ENCODE data around the gene DLEU7. TPM values are rescaled to one million over a fixed set of nuclear protein-coding genes. Genes with fewer than 3 reads are reported as not detected.
A peak's percentile ranks its signal among the peaks of the same experiment; 100 is the strongest.

Gene DLEU7
- total and polyA plus RNA-seq, 7 experiments from 2014 or later = 0.13 to 1.2 TPM; not detected in 5

GRCh38 chr13:50845211-50845610 lies 1.7 kb upstream of the DLEU7 start:
- Mint-ChIP-seq H3K27ac (no peak overlapping the region), H3K4me1 (peaks cover 5 to 21% (median 15%) of the 10 kb centered on the region in 7 donors), H3K36me3 (peaks cover 0 to 6% (median 0%) of the 10 kb centered on the region in 5 donors), H3K4me3 (no peak overlapping the region), H3K27me3 (peaks cover 17 to 28% (median 19%) of the 10 kb centered on the region in 5 donors), H3K9me3 (peaks cover 0 to 2% (median 0%) of the 10 kb centered on the region in 11 donors)
- H3K36me3 ChIP-seq (ENCODE audit: control insufficient read depth in 2 of 3, insufficient read depth in 3 of 3, low read length in 3 of 3) = no peaks in the 10 kb centered on the region
- intact Hi-C loops (cut with micrococcal nuclease) = loop anchor here in 1 of 2 donors (5.0 kb wide), 1 partner anchor 67 kb away; no protein-coding TSS in a partner anchor
- H3K4me1 ChIP-seq (ENCODE audit: control insufficient read depth in 2 of 2, insufficient read depth in 2 of 2, low read length in 2 of 2) = peaks cover 0 to 5% of the 10 kb centered on the region in 2 donors
- ChIA-PET CTCF (no interaction called here), POLR2A (no interaction called here)
- DNase-seq = no peak
- no peak overlapping the region for H3K4me3 ChIP-seq (ENCODE audit: low read length)
- no peak overlapping the region for H3K27ac ChIP-seq (ENCODE audit: low read depth, low read length)
- H3K9me3 ChIP-seq (ENCODE audit: control insufficient read depth in 2 of 3, low read length in 3 of 3) = no peaks in the 10 kb centered on the region
- no peak for ATAC-seq
- H3K27me3 ChIP-seq (ENCODE audit: control insufficient read depth in 2 of 2, insufficient read depth in 2 of 2, low read length in 2 of 2) = no peaks in the 10 kb centered on the region

GRCh38 chr13:50844084-50844875 lies 788 bp upstream of the DLEU7 start:
- no peak overlapping the region for H3K4me3 ChIP-seq (ENCODE audit: low read length)
- intact Hi-C loops (cut with micrococcal nuclease) = no loop called here
- H3K27me3 Mint-ChIP-seq = peaks cover 13 to 26% (median 18%) of the 10 kb centered on the region in 5 donors
- ChIA-PET CTCF (no interaction called here), POLR2A (no interaction called here)
- ATAC-seq (no peak), DNase-seq (no peak)
- H3K4me1 ChIP-seq (ENCODE audit: control insufficient read depth in 2 of 2, insufficient read depth in 2 of 2, low read length in 2 of 2) = peaks cover 0 to 5% of the 10 kb centered on the region in 2 donors
- no peak overlapping the region for H3K27ac ChIP-seq (ENCODE audit: low read depth, low read length)
- no peak overlapping the region for H3K27ac Mint-ChIP-seq
- peak overlapping the region in 4 of 10 donors; percentile 9 to 77 (median 53) for H3K4me3 Mint-ChIP-seq
- H3K4me1 Mint-ChIP-seq = peaks cover 5 to 21% (median 15%) of the 10 kb centered on the region in 7 donors
- no peaks in the 10 kb centered on the region for H3K27me3 ChIP-seq (ENCODE audit: control insufficient read depth in 2 of 2, insufficient read depth in 2 of 2, low read length in 2 of 2)
- H3K9me3 Mint-ChIP-seq = peaks cover 0 to 2% (median 0%) of the 10 kb centered on the region in 11 donors
- no peaks in the 10 kb centered on the region for H3K9me3 ChIP-seq (ENCODE audit: control insufficient read depth in 2 of 3, low read length in 3 of 3)
- no peaks in the 10 kb centered on the region for H3K36me3 ChIP-seq (ENCODE audit: control insufficient read depth in 2 of 3, insufficient read depth in 3 of 3, low read length in 3 of 3)
- H3K36me3 Mint-ChIP-seq = peaks cover 0 to 6% (median 0%) of the 10 kb centered on the region in 5 donors

- H3K36me3 Mint-ChIP-seq = peaks cover 0 to 6% (median 0%) of the 10 kb centered on the region in 5 donors
Measured at GRCh38 chr13:50842990-50843256, 569 bp downstream of the DLEU7 start.

GRCh38 chr13:50842251-50842989 lies 1.1 kb downstream of the DLEU7 start:
- H3K36me3 ChIP-seq (ENCODE audit: control insufficient read depth in 2 of 3, insufficient read depth in 3 of 3, low read length in 3 of 3) = no peaks in the 10 kb centered on the region
- Mint-ChIP-seq H3K27ac (no peak overlapping the region), H3K4me3 (peak overlapping the region in 7 of 10 donors; percentile 4 to 71 (median 42)), H3K27me3 (peaks cover 15 to 30% (median 18%) of the 10 kb centered on the region in 5 donors), H3K9me3 (peaks cover 0 to 2% (median 0%) of the 10 kb centered on the region in 11 donors), H3K36me3 (peaks cover 0 to 6% (median 0%) of the 10 kb centered on the region in 5 donors), H3K4me1 (peaks cover 5 to 21% (median 15%) of the 10 kb centered on the region in 7 donors)
- POLR2A ChIA-PET = interaction anchor here (0.5 kb wide), 1 partner anchor 239 kb away, joined by 3 read pairs; no protein-coding TSS in a partner anchor
- H3K27ac ChIP-seq (ENCODE audit: low read depth, low read length) = no peak overlapping the region
- DNase-seq = no peak
- intact Hi-C loops (cut with micrococcal nuclease) = no loop called here
- no peak overlapping the region for H3K4me3 ChIP-seq (ENCODE audit: low read length)
- ATAC-seq = no peak
- H3K4me1 ChIP-seq (ENCODE audit: control insufficient read depth in 2 of 2, insufficient read depth in 2 of 2, low read length in 2 of 2) = peaks cover 0 to 5% of the 10 kb centered on the region in 2 donors
- CTCF ChIA-PET = no interaction called here
- no peaks in the 10 kb centered on the region for H3K27me3 ChIP-seq (ENCODE audit: control insufficient read depth in 2 of 2, insufficient read depth in 2 of 2, low read length in 2 of 2)
- H3K9me3 ChIP-seq (ENCODE audit: control insufficient read depth in 2 of 3, low read length in 3 of 3) = no peaks in the 10 kb centered on the region

More at GRCh38 chr13:50842990-50843256, 569 bp downstream of the DLEU7 start:
- intact Hi-C loops (cut with micrococcal nuclease) = no loop called here
- Histone ChIP-seq H3K4me1 (ENCODE audit: control insufficient read depth in 2 of 2, insufficient read depth in 2 of 2, low read length in 2 of 2) (peaks cover 0 to 5% of the 10 kb centered on the region in 2 donors), H3K27ac (ENCODE audit: low read depth, low read length) (no peak overlapping the region), H3K36me3 (ENCODE audit: control insufficient read depth in 2 of 3, insufficient read depth in 3 of 3, low read length in 3 of 3) (no peaks in the 10 kb centered on the region), H3K4me3 (ENCODE audit: low read length) (no peak overlapping the region), H3K9me3 (ENCODE audit: control insufficient read depth in 2 of 3, low read length in 3 of 3) (no peaks in the 10 kb centered on the region), H3K27me3 (ENCODE audit: control insufficient read depth in 2 of 2, insufficient read depth in 2 of 2, low read length in 2 of 2) (no peaks in the 10 kb centered on the region)
- Mint-ChIP-seq H3K9me3 (peaks cover 0 to 2% (median 0%) of the 10 kb centered on the region in 11 donors), H3K4me3 (peak overlapping the region in 2 of 10 donors; percentile 32 to 66), H3K4me1 (peaks cover 5 to 21% (median 15%) of the 10 kb centered on the region in 7 donors), H3K27me3 (peaks cover 15 to 30% (median 18%) of the 10 kb centered on the region in 5 donors), H3K27ac (no peak overlapping the region)
- ChIA-PET POLR2A (no interaction called here), CTCF (no interaction called here)
- no peak for DNase-seq
- ATAC-seq = no peak

- POLR2A ChIA-PET = interaction anchor here (0.5 kb wide), 1 partner anchor 238 kb away, joined by 3 read pairs; no protein-coding TSS in a partner anchor
- H3K4me3 Mint-ChIP-seq = no peak overlapping the region
- peaks cover 0 to 2% (median 0%) of the 10 kb centered on the region in 11 donors for H3K9me3 Mint-ChIP-seq
- no peaks in the 10 kb centered on the region for H3K27me3 ChIP-seq (ENCODE audit: control insufficient read depth in 2 of 2, insufficient read depth in 2 of 2, low read length in 2 of 2)
- H3K36me3 ChIP-seq (ENCODE audit: control insufficient read depth in 2 of 3, insufficient read depth in 3 of 3, low read length in 3 of 3) = no peaks in the 10 kb centered on the region
- H3K36me3 Mint-ChIP-seq = peaks cover 0 to 6% (median 0%) of the 10 kb centered on the region in 5 donors
- CTCF ChIA-PET = no interaction called here
- H3K9me3 ChIP-seq (ENCODE audit: control insufficient read depth in 2 of 3, low read length in 3 of 3) = no peaks in the 10 kb centered on the region
- DNase-seq = no peak
- intact Hi-C loops (cut with micrococcal nuclease) = no loop called here
- peaks cover 15 to 30% (median 18%) of the 10 kb centered on the region in 5 donors for H3K27me3 Mint-ChIP-seq
- H3K4me1 Mint-ChIP-seq = peaks cover 5 to 16% (median 11%) of the 10 kb centered on the region in 7 donors
- no peak overlapping the region for H3K27ac Mint-ChIP-seq
- H3K4me1 ChIP-seq (ENCODE audit: control insufficient read depth in 2 of 2, insufficient read depth in 2 of 2, low read length in 2 of 2) = peaks cover 0 to under 1% of the 10 kb centered on the region in 2 donors
- no peak overlapping the region for H3K27ac ChIP-seq (ENCODE audit: low read depth, low read length)
- no peak for ATAC-seq
- no peak overlapping the region for H3K4me3 ChIP-seq (ENCODE audit: low read length)
Measured at GRCh38 chr13:50841786-50842185, 1.7 kb downstream of the DLEU7 start.

GRCh38 chr13:50840284-50840683 lies 3.2 kb downstream of the DLEU7 start:
- no peaks in the 10 kb centered on the region for H3K9me3 ChIP-seq (ENCODE audit: control insufficient read depth in 2 of 3, low read length in 3 of 3)
- ATAC-seq = no peak
- Mint-ChIP-seq H3K36me3 (peaks cover 0 to 3% (median 0%) of the 10 kb centered on the region in 5 donors), H3K27me3 (peaks cover 15 to 35% (median 20%) of the 10 kb centered on the region in 5 donors), H3K4me1 (peaks cover 0 to 7% (median 5%) of the 10 kb centered on the region in 7 donors), H3K27ac (no peak overlapping the region), H3K4me3 (no peak overlapping the region), H3K9me3 (peaks cover 0 to 3% (median 0%) of the 10 kb centered on the region in 11 donors)
- no peak for DNase-seq
- H3K4me1 ChIP-seq (ENCODE audit: control insufficient read depth in 2 of 2, insufficient read depth in 2 of 2, low read length in 2 of 2) = no peaks in the 10 kb centered on the region
- H3K36me3 ChIP-seq (ENCODE audit: control insufficient read depth in 2 of 3, insufficient read depth in 3 of 3, low read length in 3 of 3) = no peaks in the 10 kb centered on the region
- ChIA-PET CTCF (no interaction called here), POLR2A (no interaction called here)
- H3K27ac ChIP-seq (ENCODE audit: low read depth, low read length) = no peak overlapping the region
- no peaks in the 10 kb centered on the region for H3K27me3 ChIP-seq (ENCODE audit: control insufficient read depth in 2 of 2, insufficient read depth in 2 of 2, low read length in 2 of 2)
- no peak overlapping the region for H3K4me3 ChIP-seq (ENCODE audit: low read length)
- intact Hi-C loops (cut with micrococcal nuclease) = no loop called here
